MM.1S (cell line): ENCODE results near the gene CLEC18A.

Source experiments
- DNase-seq: peaks from one replicate; pipeline ENCODE4 v3.0.0-alpha.2; 2015
- H2AFZ ChIP-seq: fragments of 300-600 bp; sonication (generic); 2 replicates; pipeline ENCODE4 v1.6.0; 2016; ENCODE audit warnings: antibody characterized with exemption, low read length
- H3F3A ChIP-seq: fragments of 300-600 bp; sonication (generic); 2 replicates; pipeline ENCODE4 v1.6.1; 2016; ENCODE audit warnings: mild to moderate bottlenecking, antibody characterized with exemption, low read length, moderate library complexity, mixed read lengths; ENCODE audit not compliant: insufficient read depth
- H3K27ac ChIP-seq: fragments of 300-600 bp; sonication (generic); 2 replicates; pipeline ENCODE4 v1.5.1; 2016; ENCODE audit warnings: mild to moderate bottlenecking, low read length
- H3K27me3 ChIP-seq: fragments of 300-600 bp; sonication (generic); replicated peaks from 2 replicates; pipeline ENCODE4 v1.6.0; 2016; ENCODE audit warnings: low read length; ENCODE audit not compliant: insufficient read depth
- H3K36me3 ChIP-seq: fragments of 300-600 bp; sonication (generic); replicated peaks from 2 replicates; pipeline ENCODE4 v1.6.1; 2016; ENCODE audit warnings: mild to moderate bottlenecking, low read length, mixed read lengths; ENCODE audit not compliant: insufficient read depth
- H3K4me1 ChIP-seq: fragments of 300-600 bp; sonication (generic); 2 replicates; pipeline ENCODE4 v1.6.1; 2016; ENCODE audit warnings: low read length, mixed read lengths
- H3K4me2 ChIP-seq: fragments of 300-600 bp; sonication (generic); 2 replicates; pipeline ENCODE4 v1.6.0; 2016; ENCODE audit warnings: low read depth, low read length
- H3K4me3 ChIP-seq: fragments of 300-600 bp; sonication (generic); 2 replicates; pipeline ENCODE4 v1.5.1; 2016; ENCODE audit warnings: low read length, mixed read lengths
- H3K79me2 ChIP-seq: fragments of 300-600 bp; sonication (generic); 2 replicates; pipeline ENCODE4 v1.6.1; 2016; ENCODE audit warnings: mixed run types, low read length, mixed read lengths
- H3K9ac ChIP-seq: fragments of 300-600 bp; sonication (generic); 2 replicates; pipeline ENCODE4 v1.6.1; 2016; ENCODE audit warnings: low read length, mixed read lengths
- H3K9me2 ChIP-seq: fragments of 300-600 bp; sonication (generic); replicated peaks from 2 replicates; pipeline ENCODE4 v1.6.1; 2016; ENCODE audit warnings: mild to moderate bottlenecking, low read length, mixed read lengths; ENCODE audit not compliant: insufficient read depth
- H3K9me3 ChIP-seq: fragments of 300-600 bp; sonication (generic); replicated peaks from 2 replicates; pipeline ENCODE4 v1.6.1; 2016; ENCODE audit warnings: mild to moderate bottlenecking, low read length, mixed read lengths; ENCODE audit not compliant: insufficient read depth
- H4K20me1 ChIP-seq: fragments of 300-600 bp; sonication (generic); 2 replicates; pipeline ENCODE4 v1.6.1; 2016; ENCODE audit warnings: mild to moderate bottlenecking, low read length, moderate library complexity, mixed read lengths; ENCODE audit not compliant: insufficient read depth
- CTCF ChIP-seq: fragments of 300-600 bp; sonication (generic); IDR thresholded peaks from 2 replicates; pipeline ENCODE4 v1.5.1; 2016; ENCODE audit warnings: antibody characterized with exemption, low read length, mixed read lengths
- EZH2 ChIP-seq: fragments of 300-600 bp; sonication (generic); optimal IDR thresholded peaks from 2 replicates; pipeline ENCODE3; 2017; ENCODE audit warnings: low read depth, mild to moderate bottlenecking, antibody characterized with exemption, low read length, mixed read lengths
- EZH2phosphoT487 ChIP-seq: fragments of 300-600 bp; sonication (generic); IDR thresholded peaks from 2 replicates; pipeline ENCODE4 v1.6.1; 2018; ENCODE audit warnings: antibody characterized with exemption, low read length

The CLEC18A gene

GRCh38 chr16:69925311-69925710 lies 25.8 kb upstream of the CLEC18A start:
- Histone ChIP-seq H3K9ac (no peak overlapping the region), H3K79me2 (no peaks in the 10 kb centered on the region), H3K27me3 (no peaks in the 10 kb centered on the region), H3K4me2 (no peak overlapping the region), H2AFZ (no peak overlapping the region), H3K27ac (no peak overlapping the region), H3K36me3 (no peaks in the 10 kb centered on the region), H3K9me3 (no peaks in the 10 kb centered on the region), H3K4me1 (no peaks in the 10 kb centered on the region), H3K9me2 (no peaks in the 10 kb centered on the region), H3F3A (no peaks in the 10 kb centered on the region), H4K20me1 (no peaks in the 10 kb centered on the region), H3K4me3 (no peak overlapping the region)
- no peak for TF ChIP-seq EZH2phosphoT487
- TF ChIP-seq EZH2 = no peak
- no peak for TF ChIP-seq CTCF
- no peak for DNase-seq

DNA sequence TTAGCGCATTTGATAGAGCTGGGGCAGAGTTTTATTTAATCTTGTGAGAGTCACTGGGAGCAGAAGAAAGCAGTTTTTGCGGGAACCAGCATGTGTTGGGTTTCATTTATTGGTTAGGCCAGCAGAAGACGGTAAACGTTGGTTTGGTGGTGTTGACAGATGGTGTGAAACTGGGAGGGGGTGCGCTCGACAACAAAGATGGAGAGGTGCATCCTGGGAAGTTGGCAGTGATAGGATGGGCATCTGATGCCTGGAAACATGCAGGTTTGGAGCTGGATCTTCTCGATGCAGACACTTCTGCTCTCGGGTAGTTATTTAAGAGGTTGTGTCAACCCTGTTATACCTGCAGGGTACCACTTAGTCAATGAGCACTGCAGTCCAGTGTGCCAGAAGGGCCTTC lies 24.9 kb upstream of the CLEC18A start:
- H3K4me3 ChIP-seq = no peak overlapping the region
- H3F3A ChIP-seq = no peaks in the 10 kb centered on the region
- TF ChIP-seq CTCF (no peak), EZH2 (no peak), EZH2phosphoT487 (no peak)
- H2AFZ ChIP-seq = no peak overlapping the region
- no peaks in the 10 kb centered on the region for H3K4me1 ChIP-seq
- H3K4me2 ChIP-seq = no peak overlapping the region
- no peaks in the 10 kb centered on the region for H3K9me3 ChIP-seq
- H3K79me2 ChIP-seq = no peaks in the 10 kb centered on the region
- H3K9ac ChIP-seq = no peak overlapping the region
- DNase-seq = no peak
- no peak overlapping the region for H3K27ac ChIP-seq
- no peaks in the 10 kb centered on the region for H3K36me3 ChIP-seq
- no peaks in the 10 kb centered on the region for H3K27me3 ChIP-seq
- H4K20me1 ChIP-seq = no peaks in the 10 kb centered on the region
- no peaks in the 10 kb centered on the region for H3K9me2 ChIP-seq

DNA sequence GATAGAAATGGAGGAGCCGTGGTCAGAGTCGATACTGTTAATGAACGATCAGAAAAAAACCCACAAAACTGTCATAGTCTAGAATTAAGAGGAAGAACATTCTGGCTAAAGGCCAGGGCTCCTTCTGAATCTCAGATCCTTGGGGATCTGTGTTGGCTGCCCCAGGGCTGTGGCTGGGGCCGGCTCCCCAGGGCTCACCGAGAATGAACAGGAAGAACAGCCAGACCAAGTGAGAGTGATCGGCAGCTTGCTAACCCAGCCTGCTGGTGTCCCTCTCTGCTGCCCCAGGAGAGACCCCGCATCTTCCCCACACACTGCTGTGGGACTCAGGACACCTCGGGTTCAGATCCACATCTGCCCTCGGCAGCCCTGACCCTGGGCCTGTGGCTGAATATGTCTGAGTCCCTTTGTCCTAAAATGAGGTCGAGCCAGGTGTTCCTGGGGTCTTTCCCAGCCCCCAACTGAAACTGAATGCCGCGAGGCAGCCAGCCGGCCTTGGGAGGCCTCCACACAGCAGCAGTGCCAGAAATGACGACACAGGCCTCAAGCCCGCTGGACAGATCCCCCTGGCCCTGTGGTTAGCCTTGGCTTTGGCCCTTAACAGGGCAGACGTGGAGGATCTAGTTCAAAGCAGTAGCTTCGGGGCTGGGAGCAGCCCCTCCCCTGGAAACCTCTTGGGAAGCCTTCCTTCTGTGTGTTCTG lies 23.9 kb upstream of the CLEC18A start:
- Histone ChIP-seq H2AFZ (no peak overlapping the region), H3K27me3 (no peaks in the 10 kb centered on the region), H3F3A (no peaks in the 10 kb centered on the region), H3K9me3 (no peaks in the 10 kb centered on the region), H4K20me1 (no peaks in the 10 kb centered on the region), H3K79me2 (no peaks in the 10 kb centered on the region), H3K27ac (no peak overlapping the region), H3K36me3 (no peaks in the 10 kb centered on the region), H3K4me2 (no peak overlapping the region), H3K4me1 (no peaks in the 10 kb centered on the region), H3K9me2 (no peaks in the 10 kb centered on the region), H3K4me3 (no peak overlapping the region), H3K9ac (no peak overlapping the region)
- no peak for DNase-seq
- TF ChIP-seq CTCF = no peak
- TF ChIP-seq EZH2 = no peak
- TF ChIP-seq EZH2phosphoT487 = no peak
